Activated CD8-positive, alpha-beta T cell treated with anti-CD3 and anti-CD28 coated beads, Interleukin-2, amount 10 ng/mL, durations not matched to agents 7 days and 5 days (primary cell): ENCODE results near the gene ARHGEF19. TPM values are rescaled to one million over a fixed set of nuclear protein-coding genes. Genes with fewer than 3 reads are reported as not detected.
A peak's percentile ranks its signal among the peaks of the same experiment; 100 is the strongest.

Experiments
- ATAC-seq: fragments of 150-1000 bp; cut with Tn5 transposase; one replicate; pipeline ENCODE4 v1.10.0; 2021; ENCODE audit warnings: moderate library complexity
- CTCF ChIA-PET: fragments of 350-600 bp; sonication (Branson Sonifier 250); formaldehyde crosslinking; loops from one replicate; lab custom pipeline; 2021; ENCODE audit warnings: antibody characterized with exemption; lab: Charles Lee
- POLR2A ChIA-PET: fragments of 350-600 bp; sonication (Branson Sonifier 250); formaldehyde crosslinking; loops from one replicate; lab custom pipeline; 2021; ENCODE audit warnings: antibody characterized with exemption; lab: Charles Lee
- DNase-seq: peaks from one replicate; pipeline ENCODE4 v3.0.0-alpha.2; 2020
- H3K27ac Mint-ChIP-seq: one replicate; pipeline ENCODE4 v1.8.0; 2021; ENCODE audit warnings: mild to moderate bottlenecking, mixed read lengths
- H3K27me3 Mint-ChIP-seq: one replicate; pipeline ENCODE4 v1.8.0; 2021; ENCODE audit warnings: low read depth, mixed read lengths
- H3K36me3 Mint-ChIP-seq: one replicate; pipeline ENCODE4 v1.8.0; 2021; ENCODE audit warnings: low read depth, mixed read lengths
- H3K4me1 Mint-ChIP-seq: one replicate; pipeline ENCODE4 v1.8.0; 2021; ENCODE audit warnings: low read depth, mixed read lengths
- H3K4me3 Mint-ChIP-seq: one replicate; pipeline ENCODE4 v1.8.0; 2021; ENCODE audit warnings: mild to moderate bottlenecking, mixed read lengths
- H3K9me3 Mint-ChIP-seq: one replicate; pipeline ENCODE4 v1.8.0; 2022; ENCODE audit warnings: mixed read lengths; ENCODE audit not compliant: insufficient read depth
- total RNA-seq, 2 experiments: library from RNA; stranded (reverse); gene quantifications; one replicate each; pipeline ENCODE4 v1.2.3, GENCODE V29; 2021

ARHGEF19 gene
- total RNA-seq, 2 experiments from 2014 or later: 11.4 to 11.9 TPM

DNA sequence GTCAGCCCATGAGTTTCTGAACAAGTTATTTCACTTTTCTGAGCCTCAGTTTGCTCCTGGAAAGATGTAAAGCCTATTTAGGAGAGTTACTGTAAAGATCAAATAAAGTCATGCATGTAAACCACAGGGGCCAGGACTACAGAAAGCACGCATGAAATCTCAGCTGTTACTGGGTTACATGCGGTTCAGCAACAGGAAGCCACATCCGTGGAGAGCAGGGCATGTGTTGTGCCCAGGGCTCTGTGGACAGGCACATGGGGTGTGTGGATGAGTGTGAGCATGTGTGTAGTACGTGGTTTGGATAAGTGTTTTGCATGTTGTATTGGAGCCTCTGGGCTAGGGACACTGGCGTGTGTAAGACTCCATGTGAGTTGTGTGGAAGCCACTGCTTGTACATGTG lies 54.4 kb downstream of the ARHGEF19 start:
- DNase-seq (peak; percentile 70), ATAC-seq (peak; percentile 48)
- no peaks in the 10 kb centered on the region for H3K9me3 Mint-ChIP-seq
- H3K36me3 Mint-ChIP-seq: no peaks in the 10 kb centered on the region
- H3K27ac Mint-ChIP-seq: no peak overlapping the region
- peaks cover 49% of the 10 kb centered on the region for H3K27me3 Mint-ChIP-seq
- CTCF ChIA-PET: no interaction called here
- peaks cover 55% of the 10 kb centered on the region for H3K4me1 Mint-ChIP-seq
- no peak overlapping the region for H3K4me3 Mint-ChIP-seq
- POLR2A ChIA-PET: no interaction called here

DNA sequence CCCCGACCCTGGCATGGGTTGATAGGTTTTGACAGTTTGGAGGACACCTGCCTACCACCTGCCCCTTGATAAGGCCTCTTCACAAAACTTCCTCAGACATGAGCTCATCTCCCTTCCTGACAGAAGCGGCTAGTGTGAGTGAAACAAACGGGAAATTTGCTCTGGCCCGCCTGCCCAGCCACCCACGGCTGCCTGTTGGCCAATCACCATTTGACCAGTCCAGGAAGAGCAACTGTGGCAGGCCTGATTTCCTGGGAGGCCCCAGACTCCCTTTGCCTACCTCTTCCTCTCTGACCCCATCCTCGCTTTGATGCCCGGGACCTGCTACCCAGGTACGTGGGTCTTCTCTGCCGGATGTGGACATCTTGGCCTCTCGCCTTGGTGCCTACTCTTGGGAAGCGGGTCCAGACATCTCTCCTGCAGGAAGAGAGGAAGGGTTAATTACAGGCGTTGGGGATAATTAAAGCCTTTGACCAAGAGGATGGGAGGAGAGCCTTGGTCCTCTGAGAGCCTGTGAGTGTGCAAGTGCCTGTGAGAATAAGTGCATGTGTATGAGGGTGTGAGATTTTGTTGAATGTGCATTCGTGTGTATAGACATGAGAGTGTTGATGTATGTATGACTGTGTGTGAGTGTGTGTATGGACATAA lies 55.5 kb downstream of the ARHGEF19 start:
- H3K27ac Mint-ChIP-seq: no peak overlapping the region

GRCh38 chr1:16155537-16156410 lies 56.7 kb downstream of the ARHGEF19 start, which contains the start of gene EPHA2:
EPHA2 (minus strand) TSS chr1:16156069; CDS start chr1:16155932, 137 bp downstream.
- peaks cover 45% of the 10 kb centered on the region for H3K4me1 Mint-ChIP-seq
- H3K4me3 Mint-ChIP-seq: no peak within 1 kb of the TSS
- ChIA-PET POLR2A (no interaction called here), CTCF (interaction anchor here (1.2 kb wide), 1 partner anchor 197 kb away, joined by 3 read pairs; the partner anchor contains the start of gene FBXO42)
- H3K36me3 Mint-ChIP-seq: no peaks in the 10 kb centered on the region
- no peaks in the 10 kb centered on the region for H3K9me3 Mint-ChIP-seq
- no peak for DNase-seq
- no peak for ATAC-seq
- peaks cover 50% of the 10 kb centered on the region for H3K27me3 Mint-ChIP-seq
- H3K27ac Mint-ChIP-seq: no peak within 1 kb of the TSS

More for the DNA sequence above, 55.5 kb downstream of the ARHGEF19 start:
- H3K27me3 Mint-ChIP-seq: peaks cover 52% of the 10 kb centered on the region
- no peak for DNase-seq
- ChIA-PET POLR2A (no interaction called here), CTCF (interaction anchor here (1.2 kb wide), 1 partner anchor 196 kb away, joined by 3 read pairs; the partner anchor contains the start of gene FBXO42)
- no peak for ATAC-seq
- H3K4me3 Mint-ChIP-seq: no peak overlapping the region
- H3K4me1 Mint-ChIP-seq: peaks cover 48% of the 10 kb centered on the region
- H3K36me3 Mint-ChIP-seq: no peaks in the 10 kb centered on the region
- no peaks in the 10 kb centered on the region for H3K9me3 Mint-ChIP-seq

GRCh38 chr1:16153999-16154673 lies 58.3 kb downstream of the ARHGEF19 start:
- Mint-ChIP-seq H3K4me1 (peaks cover 51% of the 10 kb centered on the region), H3K4me3 (no peak overlapping the region), H3K27me3 (peaks cover 46% of the 10 kb centered on the region), H3K36me3 (no peaks in the 10 kb centered on the region), H3K9me3 (no peaks in the 10 kb centered on the region), H3K27ac (no peak overlapping the region)
- ATAC-seq (no peak), DNase-seq (no peak)
- POLR2A ChIA-PET: no interaction called here
- CTCF ChIA-PET: interaction anchor here (1.4 to 1.6 kb wide), 2 partner anchors 72 to 81 kb away, joined by 4 to 5 read pairs; partner anchors contain the start of gene FAM131C

- ChIA-PET POLR2A (no interaction called here), CTCF (interaction anchor here (1.1 to 1.6 kb wide), 3 partner anchors 71 to 80 kb away, joined by 3 to 5 read pairs (median 4); partner anchors contain the start of gene FAM131C)
- Mint-ChIP-seq H3K36me3 (no peaks in the 10 kb centered on the region), H3K27ac (no peak overlapping the region), H3K9me3 (no peaks in the 10 kb centered on the region), H3K4me3 (no peak overlapping the region), H3K4me1 (peaks cover 47% of the 10 kb centered on the region), H3K27me3 (peaks cover 42% of the 10 kb centered on the region)
- ATAC-seq (no peak), DNase-seq (no peak)
These were observed 59.1 kb downstream of the ARHGEF19 start for GRCh38 chr1:16153096-16153998.

GRCh38 chr1:16152481-16153087 lies 59.9 kb downstream of the ARHGEF19 start:
- H3K4me1 Mint-ChIP-seq: peaks cover 39% of the 10 kb centered on the region
- POLR2A ChIA-PET: no interaction called here
- CTCF ChIA-PET: interaction anchor here (1.1 kb wide), 1 partner anchor 70 kb away, joined by 3 read pairs; no protein-coding TSS in a partner anchor

GRCh38 chr1:16151995-16152384 lies 60.5 kb downstream of the ARHGEF19 start:
- H3K27ac Mint-ChIP-seq: no peak overlapping the region
- POLR2A ChIA-PET: no interaction called here
- DNase-seq (no peak), ATAC-seq (no peak)
- H3K9me3 Mint-ChIP-seq: no peaks in the 10 kb centered on the region
- no peak overlapping the region for H3K4me3 Mint-ChIP-seq
- peaks cover 33% of the 10 kb centered on the region for H3K27me3 Mint-ChIP-seq
- CTCF ChIA-PET: no interaction called here
- H3K4me1 Mint-ChIP-seq: peaks cover 33% of the 10 kb centered on the region
- H3K36me3 Mint-ChIP-seq: no peaks in the 10 kb centered on the region

More at GRCh38 chr1:16152481-16153087, 59.9 kb downstream of the ARHGEF19 start:
- H3K27ac Mint-ChIP-seq: no peak overlapping the region
- DNase-seq (no peak), ATAC-seq (no peak)
- H3K9me3 Mint-ChIP-seq: no peaks in the 10 kb centered on the region
- H3K4me3 Mint-ChIP-seq: no peak overlapping the region
- no peaks in the 10 kb centered on the region for H3K36me3 Mint-ChIP-seq
- peaks cover 36% of the 10 kb centered on the region for H3K27me3 Mint-ChIP-seq

DNA sequence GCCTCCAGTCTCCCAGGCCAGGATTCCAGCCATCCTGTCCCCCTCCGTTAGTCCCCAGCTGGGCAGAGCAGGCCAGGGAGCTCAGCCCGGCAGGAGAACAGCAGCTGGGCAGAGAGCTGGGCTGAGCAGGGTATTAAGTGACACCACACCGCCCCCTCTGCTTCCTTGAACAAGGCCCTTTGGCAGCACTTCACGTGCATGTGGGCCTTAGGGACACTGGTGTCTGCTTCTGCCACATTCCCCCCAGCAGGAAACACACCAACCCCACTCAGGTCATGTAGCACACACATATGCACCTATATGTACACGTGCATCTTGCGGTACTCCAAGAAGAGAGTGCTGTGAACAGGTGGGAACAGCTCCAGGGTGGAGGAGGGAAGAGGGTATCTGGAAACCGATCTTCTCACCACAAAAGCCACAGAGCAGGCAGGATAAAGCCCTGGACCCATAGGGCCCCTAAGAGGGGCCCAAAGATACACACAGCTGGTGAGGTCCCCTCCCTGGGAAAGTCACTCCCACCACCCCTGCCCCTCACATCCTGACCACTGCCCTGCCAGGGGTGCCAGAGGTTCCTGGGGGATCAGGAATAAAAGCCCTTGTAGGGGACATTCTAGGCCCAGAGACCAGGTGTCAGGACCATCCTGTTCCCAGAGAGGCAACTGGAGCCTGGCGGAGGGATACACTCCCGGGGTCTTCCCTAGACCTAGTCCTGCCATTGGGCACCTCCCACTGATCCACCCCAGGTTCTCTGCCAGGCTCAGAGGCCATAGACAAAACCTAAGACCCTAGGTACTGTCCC lies 61.1 kb downstream of the ARHGEF19 start:
- Mint-ChIP-seq H3K4me1 (peaks cover 29% of the 10 kb centered on the region), H3K36me3 (no peaks in the 10 kb centered on the region), H3K9me3 (no peaks in the 10 kb centered on the region), H3K4me3 (no peak overlapping the region), H3K27me3 (peaks cover 27% of the 10 kb centered on the region), H3K27ac (no peak overlapping the region)
- ATAC-seq (no peak), DNase-seq (no peak)
- CTCF ChIA-PET: interaction anchor here (0.8 to 1.3 kb wide), 3 partner anchors 69 to 72 kb away, joined by 3 to 4 read pairs (median 3); no protein-coding TSS in a partner anchor
- POLR2A ChIA-PET: no interaction called here

DNA sequence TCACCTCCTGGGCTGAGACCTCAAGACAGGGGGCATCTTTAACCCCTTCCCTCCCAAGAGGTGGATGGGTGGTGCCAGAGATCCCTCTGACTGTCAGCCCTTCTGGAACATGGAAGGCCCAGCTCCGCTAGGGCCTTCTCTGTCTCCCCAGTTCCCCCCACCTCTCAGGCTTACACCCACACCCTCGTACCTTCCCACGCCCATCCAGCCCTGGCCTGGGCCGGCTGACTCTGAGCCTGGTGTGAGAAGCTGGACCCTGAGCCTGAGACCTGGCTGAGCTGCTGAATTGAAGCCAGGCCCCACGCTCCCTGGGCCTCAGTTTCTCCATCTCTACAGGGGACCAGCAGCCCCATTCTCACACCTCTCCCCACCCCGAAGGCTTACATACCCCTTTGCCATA lies 61.9 kb downstream of the ARHGEF19 start:
- ATAC-seq (no peak), DNase-seq (no peak)
- Mint-ChIP-seq H3K9me3 (no peaks in the 10 kb centered on the region), H3K36me3 (no peaks in the 10 kb centered on the region), H3K4me1 (peaks cover 28% of the 10 kb centered on the region), H3K4me3 (no peak overlapping the region), H3K27ac (no peak overlapping the region), H3K27me3 (peaks cover 21% of the 10 kb centered on the region)
- ChIA-PET CTCF (interaction anchor here (0.8 to 1.3 kb wide), 3 partner anchors 68 to 71 kb away, joined by 3 to 4 read pairs (median 3); no protein-coding TSS in a partner anchor), POLR2A (no interaction called here)
